ENCODE results near the gene SYT3.

The SYT3 gene

GRCh38 chr19:50661766-50662650, 22.3 kb upstream of the SYT3 start:
- no peak for DNase-seq (ENCODE audit: low read depth in 2 of 2)

- no peak for DNase-seq (ENCODE audit: low read depth in 2 of 2)
These were observed 21.3 kb upstream of the SYT3 start for GRCh38 chr19:50661023-50661422.

- DNase-seq (ENCODE audit: low read depth in 2 of 2), result no peak
These were observed 20.3 kb upstream of the SYT3 start for GRCh38 chr19:50660088-50660366.

- no peak for DNase-seq (ENCODE audit: low read depth in 2 of 2)
These were observed 19.8 kb upstream of the SYT3 start for GRCh38 chr19:50659318-50660087.

- peak; percentile 70 to 74 for DNase-seq (ENCODE audit: low read depth in 2 of 2)
These were observed 19.0 kb upstream of the SYT3 start for GRCh38 chr19:50658441-50659317.

- DNase-seq (ENCODE audit: low read depth in 2 of 2), result peak; percentile 84 to 89
These were observed 18.2 kb upstream of the SYT3 start for GRCh38 chr19:50657712-50658440.

GRCh38 chr19:50657222-50657669, 17.6 kb upstream of the SYT3 start:
- no peak for DNase-seq (ENCODE audit: low read depth in 2 of 2)

- DNase-seq (ENCODE audit: low read depth in 2 of 2), result no peak
These were observed 15.2 kb upstream of the SYT3 start for GRCh38 chr19:50654882-50655281.

- no peak for DNase-seq (ENCODE audit: low read depth in 2 of 2)
These were observed 13.0 kb upstream of the SYT3 start for GRCh38 chr19:50652722-50653121.

GRCh38 chr19:50651174-50651573, 11.5 kb upstream of the SYT3 start:
- no peak for DNase-seq (ENCODE audit: low read depth in 2 of 2)

GRCh38 chr19:50649433-50650391, 10.0 kb upstream of the SYT3 start, which contains the start of gene C19orf81:
Gene C19orf81 (plus strand): TSS chr19:50649445. CDS start chr19:50649445, 0 bp downstream.
- no peak for DNase-seq (ENCODE audit: low read depth in 2 of 2)

- DNase-seq (ENCODE audit: low read depth in 2 of 2), result no peak
These were observed 9.0 kb upstream of the SYT3 start for GRCh38 chr19:50648659-50649058.

- no peak for DNase-seq (ENCODE audit: low read depth in 2 of 2)
These were observed 8.4 kb upstream of the SYT3 start for GRCh38 chr19:50647879-50648615.

GRCh38 chr19:50646074-50646807, 6.6 kb upstream of the SYT3 start:
- DNase-seq (ENCODE audit: low read depth in 2 of 2), result no peak

- DNase-seq (ENCODE audit: low read depth in 2 of 2), result no peak
These were observed 5.4 kb upstream of the SYT3 start for GRCh38 chr19:50645107-50645506.

GRCh38 chr19:50644315-50644915, 4.7 kb upstream of the SYT3 start:
- DNase-seq (ENCODE audit: low read depth in 2 of 2), result no peak

- DNase-seq (ENCODE audit: low read depth in 2 of 2), result no peak
These were observed 687 bp upstream of the SYT3 start for GRCh38 chr19:50640368-50640767.

- DNase-seq (ENCODE audit: low read depth in 2 of 2), result no peak
These were observed 1.1 kb downstream of the SYT3 start for GRCh38 chr19:50638600-50638999.

Measured in stimulated activated CD8-positive, alpha-beta memory T cell treated with anti-CD3 and anti-CD28 coated beads, Interleukin-2, amount 100 ng/mL, for 48 hours (primary cell).